ENCODE results near the gene APBB2.

The APBB2 gene

DNA sequence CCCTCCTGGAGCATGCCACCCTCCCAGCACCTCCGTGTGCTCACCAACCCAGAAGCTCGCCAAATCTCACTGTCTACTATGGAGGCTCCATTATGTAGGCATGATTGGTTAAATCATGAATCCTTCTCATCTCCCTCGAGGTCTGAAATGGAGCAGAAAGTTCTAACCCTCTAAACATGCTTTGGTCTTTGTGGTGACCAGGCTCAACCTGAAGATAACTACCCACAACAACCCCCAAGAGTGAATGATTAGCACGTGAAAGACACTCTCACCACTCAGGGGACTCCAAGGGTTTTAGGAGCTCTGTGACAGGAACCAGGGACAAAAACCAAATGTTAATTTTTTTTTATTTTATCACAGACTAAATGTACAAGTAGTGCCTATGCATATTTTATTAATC is 47.2 kb downstream of the APBB2 start:
- no peak overlapping the region for H3K27ac ChIP-seq
- no peaks in the 10 kb centered on the region for H3K4me1 ChIP-seq (ENCODE audit: control insufficient read depth in 1 of 2, insufficient read depth in 1 of 2, low read depth in 1 of 2, low read length in 1 of 2)
- H3K27me3 ChIP-seq = no peaks in the 10 kb centered on the region
- H3K36me3 ChIP-seq = no peaks in the 10 kb centered on the region
- H3K4me3 ChIP-seq (ENCODE audit: low read depth in 1 of 2, low read length in 1 of 2) = no peak overlapping the region
- H3K9me3 ChIP-seq = no peaks in the 10 kb centered on the region
- TF ChIP-seq, protein P1, sequence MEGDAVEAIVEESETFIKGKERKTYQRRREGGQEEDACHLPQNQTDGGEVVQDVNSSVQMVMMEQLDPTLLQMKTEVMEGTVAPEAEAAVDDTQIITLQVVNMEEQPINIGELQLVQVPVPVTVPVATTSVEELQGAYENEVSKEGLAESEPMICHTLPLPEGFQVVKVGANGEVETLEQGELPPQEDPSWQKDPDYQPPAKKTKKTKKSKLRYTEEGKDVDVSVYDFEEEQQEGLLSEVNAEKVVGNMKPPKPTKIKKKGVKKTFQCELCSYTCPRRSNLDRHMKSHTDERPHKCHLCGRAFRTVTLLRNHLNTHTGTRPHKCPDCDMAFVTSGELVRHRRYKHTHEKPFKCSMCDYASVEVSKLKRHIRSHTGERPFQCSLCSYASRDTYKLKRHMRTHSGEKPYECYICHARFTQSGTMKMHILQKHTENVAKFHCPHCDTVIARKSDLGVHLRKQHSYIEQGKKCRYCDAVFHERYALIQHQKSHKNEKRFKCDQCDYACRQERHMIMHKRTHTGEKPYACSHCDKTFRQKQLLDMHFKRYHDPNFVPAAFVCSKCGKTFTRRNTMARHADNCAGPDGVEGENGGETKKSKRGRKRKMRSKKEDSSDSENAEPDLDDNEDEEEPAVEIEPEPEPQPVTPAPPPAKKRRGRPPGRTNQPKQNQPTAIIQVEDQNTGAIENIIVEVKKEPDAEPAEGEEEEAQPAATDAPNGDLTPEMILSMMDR (IDR thresholded peaks at IDR 0.05) = no peak

DNA sequence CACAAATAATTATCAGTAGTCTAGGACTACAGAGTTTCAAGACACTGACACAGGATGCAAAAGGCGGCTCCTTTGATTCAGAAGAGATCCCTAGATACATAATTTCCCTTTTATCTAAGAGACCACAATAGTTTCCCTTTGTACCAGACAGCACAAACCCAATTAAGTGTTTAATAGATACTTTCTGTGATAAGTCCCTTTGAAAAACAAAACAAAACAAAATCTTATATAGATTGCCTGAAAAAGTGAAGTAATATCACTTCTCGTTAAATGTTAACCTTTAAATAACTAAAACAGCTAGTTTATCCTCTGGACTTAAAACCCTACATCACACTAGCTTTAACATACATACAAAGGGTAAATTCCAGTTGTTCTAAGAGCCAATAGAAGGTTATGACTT is 49.9 kb downstream of the APBB2 start:
- Histone ChIP-seq H3K9me3 (no peaks in the 10 kb centered on the region), H3K4me3 (ENCODE audit: low read depth in 1 of 2, low read length in 1 of 2) (no peak overlapping the region), H3K4me1 (ENCODE audit: control insufficient read depth in 1 of 2, insufficient read depth in 1 of 2, low read depth in 1 of 2, low read length in 1 of 2) (no peaks in the 10 kb centered on the region), H3K27ac (no peak overlapping the region), H3K27me3 (no peaks in the 10 kb centered on the region), H3K36me3 (no peaks in the 10 kb centered on the region)
- TF ChIP-seq, protein P1 (IDR thresholded peaks at IDR 0.05) = no peak

DNA sequence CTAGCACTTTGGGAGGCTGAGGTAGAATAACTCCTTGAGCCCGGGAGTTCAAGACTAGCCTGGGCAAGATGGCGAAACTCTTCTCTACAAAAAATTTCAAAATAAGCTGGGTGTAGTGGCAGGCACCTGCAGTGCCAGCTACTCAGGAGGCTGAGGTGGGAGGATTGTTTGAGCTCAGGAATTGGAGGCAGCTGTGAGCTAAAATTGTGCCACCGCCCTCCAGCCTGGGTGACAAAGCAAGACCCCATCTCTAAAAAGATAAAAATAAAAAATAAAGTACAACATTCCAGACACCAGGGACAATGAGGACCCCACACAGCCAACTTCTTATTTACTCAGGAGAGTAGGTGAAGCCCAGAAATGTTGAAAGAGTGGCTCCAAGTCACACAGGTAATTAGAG is 53.0 kb downstream of the APBB2 start:
- TF ChIP-seq, protein P1 (IDR thresholded peaks at IDR 0.05) = no peak
- no peak overlapping the region for H3K4me3 ChIP-seq (ENCODE audit: low read depth in 1 of 2, low read length in 1 of 2)
- no peaks in the 10 kb centered on the region for H3K9me3 ChIP-seq
- H3K27ac ChIP-seq = no peak overlapping the region
- no peaks in the 10 kb centered on the region for H3K27me3 ChIP-seq
- no peaks in the 10 kb centered on the region for H3K4me1 ChIP-seq (ENCODE audit: control insufficient read depth in 1 of 2, insufficient read depth in 1 of 2, low read depth in 1 of 2, low read length in 1 of 2)
- no peaks in the 10 kb centered on the region for H3K36me3 ChIP-seq

DNA sequence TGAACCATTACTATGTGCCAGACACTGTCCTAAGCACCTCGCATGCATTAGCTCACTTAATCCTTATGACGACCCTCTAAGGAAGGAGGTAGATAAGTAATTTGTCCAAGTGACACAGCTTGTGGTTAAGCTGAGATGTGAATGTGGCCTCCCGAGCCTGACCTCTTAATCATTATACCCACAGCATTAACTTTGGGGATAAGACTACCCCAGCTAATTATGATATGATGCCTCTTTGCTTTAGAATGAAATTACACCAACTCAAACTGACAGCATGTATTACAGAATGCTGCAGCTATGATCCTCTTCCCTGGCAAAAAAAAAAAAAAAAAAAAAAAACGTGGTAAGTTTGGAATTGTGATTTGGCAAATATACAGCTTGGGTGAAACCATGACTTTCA is 53.5 kb downstream of the APBB2 start:
- H3K4me1 ChIP-seq (ENCODE audit: control insufficient read depth in 1 of 2, insufficient read depth in 1 of 2, low read depth in 1 of 2, low read length in 1 of 2) = no peaks in the 10 kb centered on the region
- no peak overlapping the region for H3K4me3 ChIP-seq (ENCODE audit: low read depth in 1 of 2, low read length in 1 of 2)
- no peaks in the 10 kb centered on the region for H3K27me3 ChIP-seq
- H3K36me3 ChIP-seq = no peaks in the 10 kb centered on the region
- TF ChIP-seq, protein P1 (IDR thresholded peaks at IDR 0.05) = no peak
- no peaks in the 10 kb centered on the region for H3K9me3 ChIP-seq
- H3K27ac ChIP-seq = no peak overlapping the region

DNA sequence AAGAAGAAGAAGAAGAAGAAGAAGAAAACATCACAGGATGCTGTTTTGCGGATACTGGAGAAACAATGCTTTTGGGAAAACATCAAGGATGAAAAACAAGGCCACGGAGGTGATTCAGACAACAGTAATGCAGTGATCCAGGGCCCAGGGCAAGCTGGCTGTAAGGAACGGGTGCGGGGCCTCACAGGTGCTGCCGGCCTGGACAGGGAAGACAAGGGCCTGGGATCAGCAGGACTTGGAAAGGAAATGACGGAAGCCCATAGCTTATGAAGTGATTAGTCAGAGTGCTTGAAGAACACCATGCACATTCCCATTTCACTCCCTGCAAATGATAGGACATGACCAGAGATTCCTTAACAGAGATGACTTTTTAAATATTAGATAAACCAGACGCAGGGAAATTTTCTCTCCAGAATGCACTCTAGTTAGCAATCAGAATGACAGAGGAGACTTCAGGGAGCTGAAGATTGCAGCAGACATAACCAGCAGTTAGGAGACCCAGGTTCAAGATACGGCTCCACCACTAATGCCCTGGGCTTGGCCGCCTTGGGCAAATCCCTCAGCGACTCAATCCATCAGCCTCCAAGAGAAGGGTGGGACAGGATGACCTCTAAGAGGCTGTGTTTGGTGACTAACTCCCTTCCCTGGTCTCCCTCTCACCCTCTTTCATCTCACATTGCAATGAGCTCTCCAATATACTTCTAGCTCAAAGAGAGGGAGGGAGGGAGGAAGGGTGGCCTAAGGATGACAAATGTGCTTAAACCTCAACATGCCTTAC is 54.1 kb downstream of the APBB2 start:
- Histone ChIP-seq H3K4me1 (ENCODE audit: control insufficient read depth in 1 of 2, insufficient read depth in 1 of 2, low read depth in 1 of 2, low read length in 1 of 2) (no peaks in the 10 kb centered on the region), H3K27me3 (no peaks in the 10 kb centered on the region), H3K9me3 (no peaks in the 10 kb centered on the region), H3K4me3 (ENCODE audit: low read depth in 1 of 2, low read length in 1 of 2) (no peak overlapping the region), H3K27ac (no peak overlapping the region), H3K36me3 (no peaks in the 10 kb centered on the region)
- TF ChIP-seq, protein P1 (IDR thresholded peaks at IDR 0.05) = no peak

Data from neutrophil (primary cell).